ENCODE results near the gene AKT1.

AKT1 gene

GRCh38 chr14:104813286-104813685 lies 17.7 kb upstream of the AKT1 start:
- TF ChIP-seq POLR2AphosphoS5 (IDR thresholded peaks at IDR 0.05; ENCODE audit: low read depth, low read length) (no peak), TAF1 (IDR thresholded peaks at IDR 0.05; ENCODE audit: borderline replicate concordance, low read depth, low read length) (no peak), POLR2A (IDR thresholded peaks at IDR 0.05; ENCODE audit: low read depth, low read length) (no peak)
- DNase-seq (ENCODE audit: insufficient read length) (no peak), FAIRE-seq (peak; percentile 33)

DNA sequence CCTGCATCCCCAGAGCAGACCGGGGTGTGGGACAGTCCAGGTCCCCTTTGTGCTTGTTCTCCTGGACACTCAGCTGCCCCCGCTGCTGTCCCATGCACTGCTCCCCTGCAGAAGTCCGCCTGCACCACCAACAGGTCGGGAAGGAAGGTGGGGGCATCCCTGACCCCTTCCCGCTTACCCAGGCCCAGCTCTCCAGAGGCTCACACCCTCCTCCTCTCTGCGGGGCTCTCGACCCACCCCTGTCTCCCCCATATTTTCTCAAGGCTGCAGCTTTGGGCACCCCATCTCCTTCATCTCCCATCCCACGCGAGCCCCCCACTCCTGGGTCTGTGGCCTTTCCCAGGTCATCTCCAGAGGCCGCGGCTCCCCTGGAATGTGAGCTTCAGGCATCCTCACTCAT lies 14.8 kb upstream of the AKT1 start:
- TF ChIP-seq TAF1 (IDR thresholded peaks at IDR 0.05; ENCODE audit: borderline replicate concordance, low read depth, low read length) (no peak), POLR2A (IDR thresholded peaks at IDR 0.05; ENCODE audit: low read depth, low read length) (no peak), POLR2AphosphoS5 (IDR thresholded peaks at IDR 0.05; ENCODE audit: low read depth, low read length) (no peak)
- DNase-seq (ENCODE audit: insufficient read length) = no peak
- no peak for FAIRE-seq

GRCh38 chr14:104808456-104808855 lies 12.9 kb upstream of the AKT1 start:
- DNase-seq (ENCODE audit: insufficient read length) = no peak
- TF ChIP-seq POLR2AphosphoS5 (IDR thresholded peaks at IDR 0.05; ENCODE audit: low read depth, low read length) (no peak), TAF1 (IDR thresholded peaks at IDR 0.05; ENCODE audit: borderline replicate concordance, low read depth, low read length) (no peak), POLR2A (IDR thresholded peaks at IDR 0.05; ENCODE audit: low read depth, low read length) (no peak)
- no peak for FAIRE-seq

DNA sequence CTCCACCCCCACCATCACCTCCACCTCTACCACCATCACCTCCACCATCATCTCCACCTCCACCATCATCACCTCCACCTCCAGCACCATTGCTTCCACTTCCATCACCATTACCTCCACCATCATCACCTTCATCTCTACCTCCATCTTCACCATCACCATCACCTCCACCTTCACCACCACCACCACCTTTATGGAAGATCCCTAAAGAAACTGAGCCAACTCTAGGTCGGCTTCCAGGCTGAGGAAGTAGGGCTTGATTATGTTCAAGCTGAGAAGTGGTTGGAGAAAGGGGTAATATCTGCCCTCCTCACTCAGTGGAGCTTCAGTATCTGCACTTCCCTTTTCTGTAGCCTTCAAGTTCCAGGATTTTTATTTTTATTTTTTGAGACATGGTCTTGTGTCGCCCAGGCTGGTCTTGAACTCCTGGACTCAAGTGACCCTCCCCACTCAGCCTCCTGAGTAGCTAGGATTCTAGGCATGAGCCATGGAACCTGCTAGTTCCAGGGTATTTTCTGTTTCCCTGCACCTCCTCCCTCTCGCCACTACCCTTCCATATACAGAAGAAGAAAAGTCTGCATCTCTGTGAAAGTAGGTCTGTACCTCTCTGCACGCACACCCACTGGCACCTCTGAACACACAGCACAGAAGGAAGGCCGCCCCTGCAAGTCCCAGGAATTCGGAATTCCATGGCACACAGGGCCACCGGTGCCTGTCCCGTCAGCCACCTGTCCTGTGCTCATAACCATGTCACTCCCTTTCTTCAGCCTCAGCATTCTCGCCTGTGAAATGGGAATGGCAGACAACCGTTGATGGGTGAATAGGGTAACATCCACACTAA lies 11.3 kb upstream of the AKT1 start:
- TF ChIP-seq POLR2AphosphoS5 (IDR thresholded peaks at IDR 0.05; ENCODE audit: low read depth, low read length) (no peak), TAF1 (IDR thresholded peaks at IDR 0.05; ENCODE audit: borderline replicate concordance, low read depth, low read length) (no peak), POLR2A (IDR thresholded peaks at IDR 0.05; ENCODE audit: low read depth, low read length) (no peak)
- FAIRE-seq (peak; percentile 44), DNase-seq (ENCODE audit: insufficient read length) (no peak)

DNA sequence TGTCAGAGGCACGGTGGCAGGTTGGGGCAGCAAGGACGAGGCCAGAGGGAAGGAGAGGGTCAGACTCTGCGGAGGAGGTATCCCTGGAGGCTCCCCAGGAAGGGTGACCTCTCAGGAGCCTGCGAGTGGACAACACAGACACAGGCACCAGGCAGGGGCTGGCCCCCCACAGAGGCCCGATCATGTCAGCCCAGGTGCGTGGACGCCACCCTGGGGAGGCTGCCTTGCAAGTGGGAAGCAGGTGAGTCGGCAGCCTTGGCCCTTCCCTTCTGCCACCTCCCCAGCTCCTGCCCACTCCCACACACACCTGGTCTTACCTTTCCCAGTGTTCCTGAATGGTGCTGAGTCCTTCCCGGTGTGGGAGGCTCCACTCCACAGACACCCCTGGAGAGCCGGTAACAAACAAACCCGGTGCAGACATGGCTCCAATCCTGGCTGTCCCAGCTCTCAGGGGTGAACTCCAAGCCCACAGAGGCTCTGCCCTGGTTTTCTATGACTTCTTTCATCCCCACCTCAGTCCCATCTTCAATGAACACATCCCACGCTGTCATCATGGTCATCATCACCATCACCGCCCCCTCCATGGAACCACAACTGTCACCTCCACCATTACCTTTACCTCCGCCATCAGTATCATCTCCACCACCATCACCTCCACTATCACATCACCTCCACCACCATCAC lies 10.5 kb upstream of the AKT1 start:
- FAIRE-seq (no peak), DNase-seq (ENCODE audit: insufficient read length) (no peak)
- TF ChIP-seq POLR2A (IDR thresholded peaks at IDR 0.05; ENCODE audit: low read depth, low read length) = no peak
- no peak for TF ChIP-seq POLR2AphosphoS5 (IDR thresholded peaks at IDR 0.05; ENCODE audit: low read depth, low read length)
- TF ChIP-seq TAF1 (IDR thresholded peaks at IDR 0.05; ENCODE audit: borderline replicate concordance, low read depth, low read length) = no peak

GRCh38 chr14:104805326-104805678 lies 9.8 kb upstream of the AKT1 start:
- no peak for TF ChIP-seq POLR2AphosphoS5 (IDR thresholded peaks at IDR 0.05; ENCODE audit: low read depth, low read length)
- no peak for TF ChIP-seq POLR2A (IDR thresholded peaks at IDR 0.05; ENCODE audit: low read depth, low read length)
- no peak for TF ChIP-seq TAF1 (IDR thresholded peaks at IDR 0.05; ENCODE audit: borderline replicate concordance, low read depth, low read length)
- DNase-seq (ENCODE audit: insufficient read length) = no peak
- FAIRE-seq = no peak

GRCh38 chr14:104804481-104805325 lies 9.2 kb upstream of the AKT1 start:
- no peak for DNase-seq (ENCODE audit: insufficient read length)
- no peak for FAIRE-seq
- TF ChIP-seq POLR2A (IDR thresholded peaks at IDR 0.05; ENCODE audit: low read depth, low read length) (no peak), POLR2AphosphoS5 (IDR thresholded peaks at IDR 0.05; ENCODE audit: low read depth, low read length) (no peak), TAF1 (IDR thresholded peaks at IDR 0.05; ENCODE audit: borderline replicate concordance, low read depth, low read length) (no peak)

DNA sequence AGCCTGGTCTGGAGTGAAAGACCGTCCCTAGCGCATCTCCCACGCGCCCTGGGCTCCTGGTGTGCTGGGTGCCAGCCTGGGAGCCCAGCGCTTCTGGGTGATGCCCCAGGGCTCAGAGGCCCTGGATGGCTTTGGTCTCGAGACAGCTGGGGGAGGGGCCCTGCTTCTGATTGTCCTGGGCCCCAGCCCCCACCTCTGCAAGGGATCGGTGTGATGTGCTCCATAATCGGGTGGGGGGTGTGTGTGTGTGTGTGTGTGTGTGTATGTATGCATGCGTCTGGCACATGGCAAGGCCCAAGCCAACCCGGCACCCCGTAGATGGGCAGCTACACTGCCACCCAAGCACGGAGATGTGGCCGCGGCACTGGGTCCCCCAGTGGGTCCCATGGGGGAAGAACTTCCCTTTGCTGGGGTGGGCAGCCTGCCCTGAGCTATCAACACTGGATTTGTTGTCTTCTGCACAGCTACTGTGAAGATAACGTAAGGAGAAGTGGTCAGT lies 8.4 kb upstream of the AKT1 start:
- FAIRE-seq (no peak), DNase-seq (ENCODE audit: insufficient read length) (no peak)
- TF ChIP-seq POLR2AphosphoS5 (IDR thresholded peaks at IDR 0.05; ENCODE audit: low read depth, low read length) (no peak), POLR2A (IDR thresholded peaks at IDR 0.05; ENCODE audit: low read depth, low read length) (no peak), TAF1 (IDR thresholded peaks at IDR 0.05; ENCODE audit: borderline replicate concordance, low read depth, low read length) (no peak)

GRCh38 chr14:104803280-104803911 lies 7.8 kb upstream of the AKT1 start:
- TF ChIP-seq TAF1 (IDR thresholded peaks at IDR 0.05; ENCODE audit: borderline replicate concordance, low read depth, low read length) = no peak
- TF ChIP-seq POLR2A (IDR thresholded peaks at IDR 0.05; ENCODE audit: low read depth, low read length) = no peak
- TF ChIP-seq POLR2AphosphoS5 (IDR thresholded peaks at IDR 0.05; ENCODE audit: low read depth, low read length) = no peak
- no peak for DNase-seq (ENCODE audit: insufficient read length)
- FAIRE-seq = no peak

DNA sequence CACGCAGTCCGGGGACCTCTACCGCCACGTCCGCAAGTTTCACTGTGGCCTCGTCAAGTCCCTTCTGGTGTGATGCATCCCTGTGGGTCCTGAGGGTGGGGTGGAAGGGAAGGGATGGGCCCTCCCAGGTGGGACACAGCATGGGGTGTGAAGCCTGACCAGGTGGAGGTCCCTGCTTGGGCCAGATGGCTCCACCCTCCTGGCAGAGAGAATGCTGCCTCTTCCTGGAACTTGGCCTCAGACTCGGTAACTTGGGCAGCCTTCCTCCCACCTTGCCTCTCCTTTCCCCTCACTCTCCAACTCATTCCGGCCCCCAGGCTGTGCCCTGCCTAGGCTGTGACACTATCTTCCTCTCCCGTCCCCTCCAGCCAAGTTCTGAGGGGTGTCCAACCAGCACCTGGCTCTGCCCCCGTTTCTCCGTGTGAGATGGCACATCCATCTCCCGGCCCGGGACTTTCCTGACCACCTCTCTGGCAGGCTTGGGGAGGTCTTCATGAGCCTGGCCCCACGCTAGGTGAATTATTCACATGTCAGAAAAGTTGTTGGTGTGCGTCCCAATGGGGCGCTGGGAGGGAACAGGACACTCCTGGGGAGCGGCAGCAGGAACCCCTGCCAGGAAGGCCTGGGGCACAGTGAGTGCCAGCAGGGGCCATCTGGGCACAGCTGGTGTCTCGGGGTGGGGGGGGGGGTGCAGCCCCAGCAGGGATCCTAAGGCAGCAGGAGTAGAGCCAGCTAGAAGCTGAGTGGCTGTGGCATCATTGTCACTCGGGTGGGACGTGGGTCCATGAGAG lies 7.0 kb upstream of the AKT1 start:
- FAIRE-seq = no peak
- no peak for TF ChIP-seq POLR2AphosphoS5 (IDR thresholded peaks at IDR 0.05; ENCODE audit: low read depth, low read length)
- no peak for TF ChIP-seq POLR2A (IDR thresholded peaks at IDR 0.05; ENCODE audit: low read depth, low read length)
- no peak for TF ChIP-seq TAF1 (IDR thresholded peaks at IDR 0.05; ENCODE audit: borderline replicate concordance, low read depth, low read length)
- DNase-seq (ENCODE audit: insufficient read length) = no peak
